ENCODE data around the gene C19orf25.
A peak's percentile ranks its signal among the peaks of the same experiment; 100 is the strongest.

C19orf25 gene

DNA sequence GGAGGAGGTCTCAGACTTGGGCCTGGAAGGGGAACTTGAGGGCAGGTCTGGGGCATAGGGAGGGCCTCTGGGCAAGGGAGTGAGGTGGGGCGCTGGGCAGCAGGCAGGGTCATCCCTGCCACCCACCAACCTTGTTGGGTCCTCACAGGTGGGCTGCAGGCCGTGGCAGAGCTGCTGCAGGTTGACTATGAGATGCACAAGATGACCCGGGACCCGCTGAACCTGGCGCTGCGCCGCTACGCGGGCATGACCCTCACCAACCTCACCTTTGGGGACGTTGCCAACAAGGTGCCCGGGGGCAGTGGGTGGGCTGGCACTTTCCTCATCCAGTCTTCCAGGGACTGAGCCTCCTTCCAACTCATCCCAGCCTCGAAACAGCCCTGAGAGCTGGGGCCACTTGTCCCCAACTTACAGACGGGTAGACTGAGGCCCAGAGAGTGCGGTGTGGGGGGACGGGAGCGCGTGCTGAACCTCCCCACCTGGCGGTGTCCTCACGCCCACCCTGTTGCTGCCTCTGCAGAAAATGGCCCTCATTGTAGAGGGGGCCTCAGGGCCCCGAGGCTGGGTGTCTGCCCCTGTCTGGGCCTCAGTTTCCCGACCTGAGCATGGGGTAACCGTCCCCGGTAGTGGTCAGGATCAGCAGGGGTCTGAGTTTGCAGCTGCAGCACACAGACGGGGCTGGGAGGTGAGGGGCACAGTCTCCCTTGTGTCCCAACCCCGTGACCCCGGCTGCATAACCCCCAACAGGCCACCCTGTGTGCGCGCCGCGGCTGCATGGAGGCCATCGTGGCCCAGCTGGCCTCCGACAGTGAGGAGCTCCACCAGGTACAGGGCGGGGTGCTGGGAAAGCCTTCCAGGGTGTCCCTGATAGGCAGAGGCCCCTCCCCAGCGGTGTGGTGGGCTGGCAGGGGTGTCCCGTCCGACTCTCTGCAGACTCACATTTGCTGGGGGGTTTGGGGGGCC is 18.7 kb downstream of the C19orf25 start:
- DNase-seq, result no peak

DNA sequence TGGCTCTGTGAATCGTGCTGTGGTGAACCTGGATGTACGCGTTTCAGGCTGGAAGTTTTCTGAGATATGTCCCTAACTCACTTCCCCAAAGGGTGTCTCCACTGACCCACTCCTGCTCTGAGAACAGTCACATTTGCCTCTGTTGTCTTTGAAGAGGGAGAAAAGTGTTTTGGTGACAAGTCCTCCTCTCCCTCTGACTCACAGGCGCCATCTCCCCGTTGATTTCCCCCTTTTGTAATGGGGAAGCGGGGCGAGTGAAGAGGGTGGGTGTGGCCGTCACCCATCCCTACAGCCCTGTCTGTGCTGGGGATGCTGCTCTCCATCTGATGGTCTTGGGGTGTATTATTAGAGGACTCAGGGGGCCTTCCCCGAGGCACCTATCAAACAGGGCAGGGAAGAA is 19.5 kb downstream of the C19orf25 start:
- DNase-seq, result no peak

DNA sequence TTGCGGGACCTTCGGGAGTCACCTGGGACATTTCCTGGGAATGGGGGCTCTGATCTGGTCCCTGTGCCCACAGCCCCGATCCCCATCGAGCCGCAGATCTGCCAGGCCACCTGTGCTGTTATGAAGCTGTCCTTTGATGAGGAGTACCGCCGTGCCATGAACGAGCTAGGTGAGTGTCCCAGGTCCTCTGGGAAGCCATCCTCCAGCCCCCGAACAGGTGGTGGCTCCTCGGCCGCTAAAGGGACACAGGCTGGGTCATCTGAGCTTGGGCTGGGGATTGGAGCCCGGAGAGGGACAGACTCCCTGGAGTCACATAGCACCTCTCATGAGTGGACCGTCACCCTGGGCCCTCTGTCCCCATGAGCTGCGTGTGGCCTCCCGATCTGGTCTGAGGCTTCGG is 21.1 kb downstream of the C19orf25 start:
- DNase-seq, result no peak

DNA sequence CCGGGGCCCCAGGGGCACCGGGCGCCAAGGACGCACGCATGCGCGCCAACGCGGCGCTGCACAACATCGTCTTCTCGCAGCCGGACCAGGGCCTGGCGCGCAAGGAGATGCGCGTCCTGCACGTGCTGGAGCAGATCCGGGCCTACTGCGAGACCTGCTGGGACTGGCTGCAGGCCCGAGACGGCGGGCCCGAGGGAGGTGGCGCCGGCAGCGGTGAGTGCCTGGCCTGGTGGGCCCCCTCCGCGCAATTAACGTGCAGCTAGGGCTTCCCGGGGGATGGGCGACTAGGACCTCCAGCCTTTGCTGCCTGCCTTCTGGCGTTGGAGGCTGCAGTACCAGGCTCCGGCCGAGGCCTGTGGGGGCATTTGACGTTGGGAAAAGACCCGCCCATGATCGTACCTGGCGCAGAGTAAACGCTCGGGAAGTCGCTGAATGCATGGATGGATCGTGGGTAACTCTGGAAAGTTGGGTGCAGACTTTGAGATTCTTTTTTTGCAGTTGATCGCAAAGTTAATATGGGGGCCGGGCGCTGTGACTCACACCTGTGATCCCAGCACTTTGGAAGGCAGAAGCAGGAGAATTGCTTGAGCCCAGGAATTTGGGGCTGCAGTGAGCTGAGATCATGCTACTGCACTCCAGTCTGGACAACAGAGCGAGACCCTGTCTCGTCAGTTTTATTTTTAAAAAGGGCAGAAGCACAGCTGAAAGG is 21.8 kb downstream of the C19orf25 start:
- DNase-seq, result no peak

DNA sequence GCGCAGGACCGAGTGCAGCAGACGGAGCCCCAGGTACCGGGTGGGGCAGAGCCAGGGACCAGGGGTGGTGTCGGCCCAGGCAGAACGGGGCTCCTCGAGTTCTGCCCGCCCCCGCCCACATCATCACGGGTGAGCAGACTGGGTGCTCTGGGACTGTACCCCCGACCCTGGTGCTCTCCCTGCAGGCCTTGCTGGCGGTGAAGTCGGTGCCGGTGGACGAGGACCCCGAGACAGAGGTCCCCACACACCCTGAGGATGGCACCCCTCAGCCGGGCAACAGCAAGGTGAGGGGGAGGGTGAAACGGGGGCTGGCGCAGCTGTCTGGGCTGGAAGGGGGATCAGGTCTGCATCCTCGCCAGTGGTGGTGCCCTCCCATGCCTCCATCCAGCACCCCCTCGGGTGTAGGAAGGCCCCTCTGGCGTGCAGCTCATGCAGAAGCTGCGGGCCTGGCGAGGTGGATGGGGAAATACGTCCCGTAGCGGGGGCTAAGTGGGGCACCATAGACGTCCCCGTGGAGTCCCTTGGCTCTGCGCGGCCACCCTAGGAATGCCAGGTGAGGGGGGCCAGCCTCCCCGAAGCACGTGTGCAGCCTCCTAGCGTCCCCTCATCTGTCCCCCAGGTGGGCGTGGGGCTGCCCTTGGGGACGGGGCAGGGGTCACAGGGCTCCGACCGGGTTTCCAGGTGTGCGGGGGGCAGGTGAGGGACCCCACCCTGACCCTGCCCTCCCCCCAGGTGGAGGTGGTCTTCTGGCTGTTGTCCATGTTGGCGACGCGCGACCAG is 22.7 kb downstream of the C19orf25 start:
- DNase-seq, result no peak

DNA sequence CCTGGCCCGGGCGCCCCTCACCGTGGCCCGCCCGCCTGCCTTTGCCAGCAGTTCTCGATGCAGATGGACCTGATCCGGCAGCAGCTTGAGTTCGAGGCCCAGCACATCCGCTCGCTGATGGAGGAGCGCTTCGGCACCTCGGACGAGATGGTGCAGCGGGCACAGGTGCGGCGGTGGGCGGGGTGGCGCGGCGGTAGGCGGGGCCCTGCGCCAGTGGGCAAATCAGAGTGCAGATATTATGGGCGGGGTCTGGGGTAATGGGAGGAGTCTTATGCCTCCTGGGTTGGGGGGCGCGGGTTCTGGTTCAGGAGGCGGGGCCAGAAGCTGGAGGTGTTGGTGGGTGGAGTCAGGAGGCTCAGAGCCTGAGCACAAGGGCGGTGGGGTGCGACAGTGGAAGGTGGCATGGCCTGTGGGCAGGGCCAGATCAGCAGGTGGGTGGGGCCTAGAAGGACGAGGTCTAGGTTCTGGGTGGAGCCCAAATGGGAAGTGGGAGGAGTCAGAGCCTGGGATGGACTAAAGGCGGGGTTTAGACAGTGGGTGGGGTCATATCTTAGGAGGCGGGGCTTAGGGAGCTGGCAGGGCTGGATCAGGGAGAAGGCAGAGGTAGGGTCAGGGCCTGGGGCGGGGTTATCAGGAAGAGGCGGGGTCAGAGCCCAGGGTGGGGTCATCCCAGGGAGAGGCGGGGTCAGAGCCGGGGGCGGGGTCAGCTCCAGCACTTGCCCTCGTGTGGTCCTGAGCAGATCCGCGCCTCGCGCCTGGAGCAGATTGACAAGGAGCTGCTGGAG is 23.5 kb downstream of the C19orf25 start:
- no peak for DNase-seq

DNA sequence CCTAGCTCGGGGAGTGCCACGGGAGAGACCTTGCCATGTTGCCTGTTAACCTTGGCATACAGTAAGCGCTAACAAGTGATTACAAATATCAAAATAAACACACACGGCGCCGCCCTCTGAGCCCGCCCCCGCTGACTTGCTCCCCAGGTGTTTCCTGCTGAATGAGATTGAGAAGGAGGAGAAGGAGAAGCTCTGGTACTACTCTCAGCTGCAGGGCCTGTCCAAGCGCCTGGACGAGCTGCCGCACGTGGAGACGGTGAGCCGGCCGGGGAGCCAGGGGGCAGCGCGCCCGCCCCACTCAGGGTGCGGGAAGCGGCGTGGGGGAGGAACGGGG is 24.0 kb downstream of the C19orf25 start:
- DNase-seq, result no peak

DNA sequence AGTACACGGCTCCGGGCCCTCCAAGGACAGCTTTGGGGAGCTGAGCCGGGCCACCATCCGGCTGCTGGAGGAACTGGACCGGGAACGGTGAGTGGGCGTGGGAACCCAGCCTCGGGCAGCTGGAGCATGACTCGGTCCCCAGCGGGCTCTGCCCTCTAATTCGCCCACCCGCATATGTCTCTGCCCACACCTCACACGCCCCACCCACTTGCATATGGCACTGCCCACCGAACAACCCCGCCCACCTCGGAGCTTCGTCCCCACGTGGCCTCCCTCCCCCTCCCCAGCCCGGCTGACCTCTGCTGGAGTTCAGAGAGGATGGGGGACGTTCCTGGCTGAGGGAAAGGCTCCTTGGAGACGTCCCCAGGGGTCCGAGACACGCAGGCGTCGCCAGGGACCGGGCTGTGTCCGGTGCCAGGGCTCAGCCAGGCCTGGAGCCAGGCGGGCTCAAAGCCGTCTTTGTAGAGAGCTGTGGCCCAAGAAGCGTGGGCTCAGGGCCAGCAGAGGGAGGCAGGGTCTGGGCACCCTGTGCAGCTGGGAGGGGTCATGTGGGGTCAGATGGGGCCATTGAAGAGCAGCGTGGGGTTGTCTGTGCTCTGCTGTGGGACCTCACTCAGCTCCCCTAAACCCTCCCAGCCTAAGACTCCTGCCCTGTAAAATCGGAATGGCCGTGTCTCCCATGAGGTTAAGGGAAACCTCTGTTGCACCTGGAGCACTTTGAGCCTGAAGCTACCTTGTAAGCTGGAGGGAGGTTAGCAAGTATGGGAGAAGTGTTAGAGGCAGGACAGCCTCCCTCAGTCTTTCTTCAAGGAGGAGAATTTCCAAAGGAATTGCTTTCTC is 25.3 kb downstream of the C19orf25 start:
- no peak for DNase-seq

DNA sequence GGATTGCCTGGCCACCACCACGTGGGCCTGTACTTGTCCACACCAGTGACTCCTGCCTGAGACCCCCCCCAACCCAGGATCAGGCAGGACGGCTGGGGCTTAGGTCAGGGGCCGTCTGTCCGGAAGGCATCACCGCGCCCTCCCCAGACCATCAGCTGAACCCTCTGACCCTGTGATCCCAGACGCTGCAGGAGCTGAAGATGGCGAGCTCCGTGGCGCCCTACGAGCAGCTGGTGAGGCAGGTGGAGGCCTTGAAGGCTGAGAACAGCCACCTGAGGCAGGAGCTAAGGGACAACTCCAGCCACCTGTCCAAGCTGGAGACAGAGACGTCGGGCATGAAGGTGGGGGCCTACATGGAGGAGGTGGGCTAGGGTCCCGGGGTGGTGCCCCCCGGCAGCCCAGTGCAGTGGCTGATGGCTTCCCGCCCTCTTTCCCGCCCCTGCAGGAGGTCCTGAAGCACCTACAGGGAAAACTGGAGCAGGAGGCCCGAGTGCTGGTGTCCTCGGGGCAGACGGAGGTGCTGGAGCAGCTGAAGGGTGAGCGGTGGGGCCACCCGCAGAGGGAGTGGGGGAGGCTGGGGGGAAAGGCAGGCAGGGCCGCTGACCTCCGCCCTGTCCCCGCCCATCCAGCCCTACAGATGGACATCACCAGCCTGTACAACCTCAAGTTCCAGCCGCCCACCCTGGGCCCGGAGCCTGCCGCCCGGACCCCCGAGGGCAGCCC is 26.1 kb downstream of the C19orf25 start:
- DNase-seq, result no peak

DNA sequence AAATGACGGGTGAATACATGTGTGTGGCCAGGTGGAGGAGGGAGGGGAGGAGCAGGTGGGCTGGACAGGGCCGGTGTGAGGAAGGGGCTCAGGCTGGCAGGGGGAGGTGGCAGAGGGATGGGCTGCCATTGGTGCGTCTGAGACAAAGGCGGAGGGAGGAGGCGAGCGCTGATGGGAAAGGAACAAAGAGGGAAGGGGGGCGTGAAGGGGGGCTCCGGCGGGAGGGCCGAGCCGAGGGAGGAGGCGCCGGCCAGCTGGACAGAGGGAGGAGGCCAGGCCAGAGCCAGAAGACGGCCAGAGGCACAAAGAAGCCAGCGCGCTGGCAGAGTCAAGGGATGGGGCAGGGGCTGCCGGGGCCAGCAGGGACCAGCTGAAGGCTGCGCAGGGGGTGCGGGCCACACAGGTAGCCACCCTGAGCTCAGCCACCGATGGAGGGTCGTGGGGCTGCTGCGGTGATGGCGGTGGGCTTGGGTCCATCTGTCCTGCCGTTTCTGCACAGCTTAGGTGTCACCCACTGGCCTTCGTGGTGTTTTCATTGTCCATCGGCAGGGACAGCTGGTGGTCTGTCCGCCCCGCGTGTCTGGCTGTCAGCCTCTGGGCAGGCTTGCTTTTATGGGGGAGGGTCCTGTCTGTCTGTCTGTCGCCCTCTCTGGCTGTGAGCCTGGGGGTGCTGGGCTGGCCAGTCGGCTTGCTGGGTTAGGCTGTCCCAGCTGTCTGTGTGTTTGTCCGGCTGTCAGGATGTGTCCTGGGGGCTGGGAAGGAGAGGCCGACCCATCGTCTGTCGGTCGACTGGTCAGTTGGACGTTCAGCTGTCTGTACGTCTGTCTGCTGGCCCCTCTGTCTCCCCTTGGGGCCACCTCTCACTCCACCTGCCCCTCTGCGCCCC is 26.9 kb downstream of the C19orf25 start:
- DNase-seq, result no peak

DNA sequence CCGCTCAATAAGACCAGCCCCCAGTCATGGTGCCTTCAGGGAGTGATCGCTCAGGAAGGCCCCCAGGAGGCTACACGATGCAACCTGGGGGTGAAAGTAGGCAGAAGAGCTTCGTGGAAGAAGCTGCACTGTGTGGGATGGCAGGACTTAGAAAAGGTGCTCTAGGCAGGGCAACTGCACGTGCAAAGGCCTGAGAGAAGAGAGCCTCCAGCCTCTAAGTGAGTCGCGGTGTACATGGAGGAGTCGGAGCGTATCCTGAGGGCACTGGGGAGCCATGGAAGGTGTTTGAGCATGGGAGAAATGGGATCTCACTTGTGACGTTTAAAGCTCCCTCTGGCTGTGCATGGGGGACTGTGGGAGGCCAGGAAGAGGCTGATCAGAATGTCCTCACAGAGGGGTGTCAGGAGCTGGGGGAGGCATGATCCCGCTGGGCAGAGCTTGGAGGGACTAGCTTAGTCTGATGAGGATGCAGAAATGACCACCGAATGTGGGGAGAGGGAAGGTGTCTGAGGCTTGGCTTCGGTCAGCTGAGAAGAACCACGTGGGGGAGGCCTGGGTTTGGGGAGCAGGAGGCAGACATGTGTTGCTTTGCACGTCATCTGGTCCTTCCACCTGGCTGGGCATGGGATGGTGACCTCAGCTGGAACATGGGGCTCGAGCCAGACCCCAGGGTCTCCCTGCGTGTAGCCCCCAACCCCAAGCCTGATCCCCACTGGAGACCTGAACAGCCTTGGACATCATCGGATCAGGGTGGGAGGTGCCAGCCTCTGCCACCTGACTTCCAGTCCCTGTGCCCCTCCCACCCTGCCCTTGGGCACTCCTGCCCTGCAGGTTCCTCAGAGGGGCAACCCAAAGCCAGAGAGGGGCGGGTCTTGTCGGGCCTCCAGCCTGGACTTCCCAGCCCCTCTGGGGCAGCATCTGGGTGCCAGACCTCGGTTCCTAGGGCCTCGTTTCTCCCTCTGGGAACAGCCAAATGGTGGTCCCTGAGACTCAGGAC is 28.0 kb downstream of the C19orf25 start:
- DNase-seq, result no peak

DNA sequence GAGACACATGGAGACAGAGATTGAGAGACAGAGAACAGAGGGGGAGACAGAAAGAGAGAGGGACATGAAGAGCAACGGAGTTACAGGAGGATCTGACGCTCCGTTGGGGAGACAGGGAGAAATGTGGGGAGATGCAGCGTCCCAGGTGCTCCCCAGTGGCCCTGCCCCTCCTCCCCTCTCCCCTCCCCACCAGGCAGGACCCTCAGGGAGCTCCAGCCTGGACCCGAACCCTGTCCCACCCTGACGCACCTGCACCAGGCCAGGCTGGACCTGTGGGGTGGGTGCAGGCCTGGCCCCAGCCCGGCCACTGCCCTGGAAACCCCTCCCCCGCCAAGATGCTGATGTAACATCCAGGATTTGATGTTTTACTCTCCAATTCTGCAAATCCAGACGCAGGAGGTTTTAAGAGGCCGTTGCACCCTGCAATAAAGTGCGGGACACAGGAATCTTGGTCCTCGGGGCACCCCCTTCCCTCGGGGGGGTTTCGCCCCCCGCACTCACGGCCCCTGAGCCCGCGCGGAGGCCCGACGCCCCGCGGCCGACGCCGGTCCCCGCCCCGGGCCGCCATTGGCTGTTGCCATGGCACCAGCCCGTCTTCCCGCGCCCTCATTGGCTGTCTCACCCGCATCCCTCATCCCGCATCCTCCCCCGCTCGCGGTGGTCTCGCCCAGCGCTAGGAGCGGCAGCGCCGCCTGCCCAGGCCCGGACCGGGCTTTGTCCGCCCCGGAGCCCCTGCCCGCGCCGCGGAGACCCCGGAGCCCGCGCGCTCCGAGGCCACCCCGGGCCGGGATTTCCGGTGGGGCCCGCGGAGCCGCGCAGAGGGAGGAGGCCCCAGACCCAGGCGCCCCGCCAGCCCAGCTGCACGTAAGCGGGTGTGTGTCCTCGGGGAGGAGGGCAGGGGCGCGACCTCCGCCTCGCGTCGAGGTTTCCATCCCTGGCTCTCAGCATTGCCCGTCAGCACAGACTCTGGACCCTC is 29.3 kb downstream of the C19orf25 start, which contains the start of gene APC2:
APC2 (plus strand) TSS at position 655 of the 976 bp plus-strand sequence. CDS start 2,881 bp downstream, outside the sequence.
- DNase-seq, result peak; percentile 34

DNA sequence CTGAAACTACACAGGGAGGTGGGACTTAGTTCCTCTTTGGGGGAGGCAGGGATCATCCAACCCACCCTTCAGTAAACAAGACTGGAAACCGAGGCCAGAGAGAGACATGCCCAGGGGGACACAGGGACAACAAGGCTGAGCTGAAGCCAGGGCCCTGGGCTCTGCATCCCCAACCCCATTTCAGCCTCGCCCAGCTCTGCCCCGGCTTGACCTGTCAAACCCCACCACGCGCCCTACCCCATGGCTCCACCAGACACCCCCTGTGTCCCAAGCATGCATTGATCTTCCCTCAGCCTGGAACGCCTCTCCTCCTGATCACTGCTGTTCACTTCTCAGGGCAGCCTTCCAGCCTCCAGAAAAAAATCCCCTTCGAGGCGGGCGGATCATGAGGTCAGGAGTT is 31.1 kb downstream of the C19orf25 start:
- DNase-seq, result no peak

DNA sequence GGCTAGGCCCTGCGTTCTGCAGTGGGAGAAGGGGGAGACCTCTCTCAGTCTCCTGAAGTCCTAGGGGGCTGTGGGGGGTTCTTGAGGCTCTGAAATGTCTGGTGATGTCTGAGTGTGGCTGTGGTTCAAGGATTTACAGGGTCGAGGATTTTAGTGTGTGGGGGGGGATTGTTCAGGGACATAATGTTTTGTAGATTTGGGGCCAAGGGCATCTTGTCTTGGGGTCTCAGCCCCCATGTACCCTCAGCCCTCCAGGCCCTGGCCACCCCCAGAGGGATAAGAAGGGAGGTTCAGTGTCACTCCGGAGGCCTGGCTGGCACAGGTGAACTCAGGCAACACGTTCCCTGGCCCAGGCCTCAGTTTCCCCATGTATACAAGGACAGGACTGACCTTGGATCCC is 31.5 kb downstream of the C19orf25 start:
- no peak for DNase-seq

DNA sequence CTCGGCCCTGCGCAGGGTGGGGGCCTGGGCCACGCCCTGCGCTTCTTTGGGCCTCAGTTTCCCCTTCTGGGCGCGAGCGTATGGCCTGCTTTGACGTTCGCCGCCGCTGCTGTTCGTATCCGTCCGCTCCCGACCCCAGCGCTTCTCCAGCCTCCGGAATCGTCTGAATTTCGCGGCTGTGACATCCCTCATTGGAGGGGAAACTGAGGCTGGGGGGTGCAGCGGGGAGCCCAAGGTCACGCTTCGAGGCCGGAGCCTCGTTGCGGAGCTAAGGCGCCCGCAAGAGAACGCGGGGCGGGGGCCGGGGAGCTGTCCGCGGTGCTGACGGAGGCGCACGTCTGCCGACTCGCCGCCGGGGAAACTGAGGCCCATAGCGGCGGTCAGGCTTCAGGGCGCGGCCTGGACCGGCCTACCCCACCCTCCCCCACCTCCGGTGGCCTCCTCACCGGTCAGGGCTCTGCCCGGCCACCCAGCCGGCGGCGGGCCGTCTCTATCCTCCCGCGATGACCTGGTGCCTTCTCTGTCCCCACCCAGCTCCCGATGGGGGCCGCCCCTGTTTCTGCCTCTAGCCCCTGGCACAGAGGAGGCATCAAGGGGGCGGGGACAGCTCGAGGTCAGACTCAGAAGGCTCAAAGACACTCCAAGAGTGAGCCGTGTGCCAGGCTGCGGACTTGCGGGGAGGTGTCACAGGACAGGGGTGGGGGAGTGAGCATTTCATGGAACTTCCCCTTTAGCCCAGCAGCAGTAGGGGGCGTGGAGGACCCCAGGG is 32.1 kb downstream of the C19orf25 start:
- DNase-seq, result no peak

DNA sequence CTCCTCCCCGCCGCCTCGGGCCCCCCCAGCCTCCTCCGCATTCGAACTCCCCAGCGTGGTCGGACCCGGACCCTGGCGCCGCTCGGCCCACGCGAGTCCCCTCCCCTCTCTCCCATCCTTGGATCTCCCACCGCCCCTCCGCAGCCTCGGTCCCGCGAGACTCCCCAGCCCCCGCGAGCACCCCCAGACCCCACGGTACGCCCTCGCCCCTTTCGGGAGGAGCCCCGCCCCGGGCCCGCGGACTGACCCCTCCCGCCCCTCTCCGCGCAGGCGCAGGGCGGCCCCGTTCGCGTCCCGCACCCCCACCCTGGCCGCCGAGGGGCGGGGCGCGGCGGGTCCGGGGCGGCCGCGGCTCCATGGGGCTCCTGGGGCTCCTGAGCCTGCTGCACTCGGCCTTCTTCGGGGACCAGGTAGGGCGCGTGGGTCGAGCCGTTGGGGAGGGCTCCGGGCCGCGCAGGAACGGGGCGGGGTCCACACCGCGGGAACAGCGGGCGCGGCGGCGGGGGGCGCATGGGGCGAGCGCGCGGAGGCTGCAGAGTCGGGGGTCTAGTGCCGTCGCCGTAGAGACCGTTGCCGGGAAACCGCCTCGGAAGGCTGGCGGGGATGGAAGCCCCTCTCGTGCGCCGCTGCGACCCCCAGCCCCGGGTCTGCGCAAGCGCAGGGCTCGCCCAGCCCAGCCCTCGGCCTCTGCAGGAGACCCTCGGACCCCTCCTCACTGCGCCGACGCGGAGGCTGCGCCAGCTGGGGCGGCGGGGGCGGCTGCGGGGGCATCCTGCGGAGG is 32.9 kb downstream of the C19orf25 start:
- peak; percentile 21 for DNase-seq
